ENCODE measurements around the gene YWHAE.
"Not testable (repeated sequence)": the region's sequence is repeated elsewhere in the genome, so short reads cannot be mapped to it uniquely, and the experiment has no call there.

The YWHAE gene

GRCh38 chr17:1399679-1400512, at the start of gene YWHAE:
TSS of gene YWHAE (minus strand) at chr17:1400222. CDS start at chr17:1400110, 112 bp downstream.
- in situ Hi-C loops (cut with MboI; ENCODE audit: low sequenced_read_pairs), result no loop called here

- in situ Hi-C loops (cut with MboI; ENCODE audit: low sequenced_read_pairs), result no loop called here
Observed at GRCh38 chr17:1449412-1449967, 49.5 kb upstream of the YWHAE start.

GRCh38 chr17:1447052-1447451, 47.0 kb upstream of the YWHAE start:
- in situ Hi-C loops (cut with MboI; ENCODE audit: low sequenced_read_pairs), result no loop called here

- in situ Hi-C loops (cut with MboI; ENCODE audit: low sequenced_read_pairs), result no loop called here
Observed at GRCh38 chr17:1446201-1446600, 46.2 kb upstream of the YWHAE start.

GRCh38 chr17:1445695-1446094, 45.7 kb upstream of the YWHAE start:
- in situ Hi-C loops (cut with MboI; ENCODE audit: low sequenced_read_pairs), result not testable (repeated sequence)

GRCh38 chr17:1442721-1443120, 42.7 kb upstream of the YWHAE start:
- in situ Hi-C loops (cut with MboI; ENCODE audit: low sequenced_read_pairs), result not testable (repeated sequence)

GRCh38 chr17:1442187-1442586, 42.2 kb upstream of the YWHAE start:
- in situ Hi-C loops (cut with MboI; ENCODE audit: low sequenced_read_pairs), result no loop called here

- in situ Hi-C loops (cut with MboI; ENCODE audit: low sequenced_read_pairs), result no loop called here
Observed at GRCh38 chr17:1440921-1441320, 40.9 kb upstream of the YWHAE start.

- in situ Hi-C loops (cut with MboI; ENCODE audit: low sequenced_read_pairs), result no loop called here
Observed at GRCh38 chr17:1438593-1439083, 38.6 kb upstream of the YWHAE start.

- in situ Hi-C loops (cut with MboI; ENCODE audit: low sequenced_read_pairs), result no loop called here
Observed at GRCh38 chr17:1435326-1435725, 35.3 kb upstream of the YWHAE start.

GRCh38 chr17:1434150-1434549, 34.1 kb upstream of the YWHAE start:
- in situ Hi-C loops (cut with MboI; ENCODE audit: low sequenced_read_pairs), result no loop called here

GRCh38 chr17:1431631-1432104, 31.6 kb upstream of the YWHAE start:
- in situ Hi-C loops (cut with MboI; ENCODE audit: low sequenced_read_pairs), result no loop called here

- in situ Hi-C loops (cut with MboI; ENCODE audit: low sequenced_read_pairs), result no loop called here
Observed at GRCh38 chr17:1423456-1424135, 23.6 kb upstream of the YWHAE start.

GRCh38 chr17:1422885-1423284, 22.9 kb upstream of the YWHAE start:
- in situ Hi-C loops (cut with MboI; ENCODE audit: low sequenced_read_pairs), result no loop called here

- in situ Hi-C loops (cut with MboI; ENCODE audit: low sequenced_read_pairs), result no loop called here
Observed at GRCh38 chr17:1421470-1421869, 21.4 kb upstream of the YWHAE start.

- in situ Hi-C loops (cut with MboI; ENCODE audit: low sequenced_read_pairs), result no loop called here
Observed at GRCh38 chr17:1420981-1421380, 21.0 kb upstream of the YWHAE start.

GRCh38 chr17:1420163-1420562, 20.1 kb upstream of the YWHAE start:
- in situ Hi-C loops (cut with MboI; ENCODE audit: low sequenced_read_pairs), result no loop called here

- in situ Hi-C loops (cut with MboI; ENCODE audit: low sequenced_read_pairs), result not testable (repeated sequence)
Observed at GRCh38 chr17:1418476-1418875, 18.5 kb upstream of the YWHAE start.

- in situ Hi-C loops (cut with MboI; ENCODE audit: low sequenced_read_pairs), result no loop called here
Observed at GRCh38 chr17:1416414-1416813, 16.4 kb upstream of the YWHAE start.

GRCh38 chr17:1414634-1415033, 14.6 kb upstream of the YWHAE start:
- in situ Hi-C loops (cut with MboI; ENCODE audit: low sequenced_read_pairs), result no loop called here

- in situ Hi-C loops (cut with MboI; ENCODE audit: low sequenced_read_pairs), result no loop called here
Observed at GRCh38 chr17:1414001-1414574, 14.1 kb upstream of the YWHAE start.

Measured in HL-60/S4 (cell line).